Sigmoid colon (tissue), 7 donors: ENCODE data around the gene TERB2. TPM values are rescaled to one million over a fixed set of nuclear protein-coding genes. Genes with fewer than 3 reads are reported as not detected.
"Not testable (repeated sequence)": the region's sequence is repeated elsewhere in the genome, so short reads cannot be mapped to it uniquely, and the experiment has no call there.

Experiments
- DNase-seq: peaks from one replicate; pipeline ENCODE4 v3.0.0-alpha.2; 2019
- H3K27ac ChIP-seq, 4 donors: fragments of 200-600 bp; sonication (generic); one replicate each; pipeline ENCODE4 v1.5.1; 2016 to 2019; ENCODE audit warnings: mild to moderate bottlenecking in 1 of 4
- H3K27me3 ChIP-seq, 3 donors: fragments of 200-600 bp; sonication (generic); one replicate each; pipeline ENCODE4 v1.5.1; 2019; ENCODE audit warnings: mild to moderate bottlenecking in 1 of 3
- H3K36me3 ChIP-seq, 4 donors: fragments of 200-600 bp; sonication (generic); one replicate each; pipeline ENCODE4 v1.5.1; 2016 to 2019
- H3K4me1 ChIP-seq, 4 donors: fragments of 200-600 bp; sonication (generic); one replicate each; pipeline ENCODE4 v1.5.1; 2017 to 2019
- H3K4me3 ChIP-seq, 4 donors: fragments of 200-600 bp; sonication (generic); one replicate each; pipeline ENCODE4 v1.5.1; 2017 to 2019; ENCODE audit warnings: mild to moderate bottlenecking in 2 of 4, moderate library complexity in 1 of 4
- H3K9me3 ChIP-seq, 4 donors: fragments of 200-600 bp in 3 of 4; sonication (generic) in 3 of 4; one replicate each; pipeline versions ENCODE4 v1.5.1 to v1.6.1; 2013 to 2019
- CTCF ChIP-seq, 4 experiments: fragments of 450-650 bp in 3 of 4; fragments of 200-600 bp in 1 of 4; IDR thresholded peaks; one replicate each; pipeline ENCODE4 v1.5.1; 2016 to 2019; ENCODE audit warnings: antibody characterized with exemption in 4 of 4, mild to moderate bottlenecking in 3 of 4, moderate library complexity in 2 of 4
- EP300 ChIP-seq, 4 donors: sonication (generic); formaldehyde crosslinking; IDR thresholded peaks; one replicate each; pipeline ENCODE4 v1.6.1; 2017; ENCODE audit warnings: antibody characterized with exemption in 4 of 4
- POLR2A ChIP-seq, 2 donors: fragments of 450-650 bp; IDR thresholded peaks; one replicate each; pipeline ENCODE4 v1.6.1; 2016; ENCODE audit warnings: antibody characterized with exemption in 2 of 2, mild to moderate bottlenecking in 2 of 2, moderate library complexity in 2 of 2
- POLR2AphosphoS5 ChIP-seq, 4 donors: sonication (generic); formaldehyde crosslinking; IDR thresholded peaks; one replicate each; pipeline ENCODE4 v1.6.1; 2017; ENCODE audit warnings: antibody characterized with exemption in 4 of 4
- WGBS, 2 donors: extraction: QIAGEN DNeasy Blood & Tissue Kit; methylation state at CpG; one replicate each; pipeline ENCODE4 v1.1.7; 2013; 5-methylcytosine and 5-hydroxymethylcytosine counted together
- intact Hi-C: fragments of 100-400 bp; cut with DNase I; formaldehyde crosslinking; loops from one replicate; pipeline ENCODE4 v1.15.1; 2023
- polyA plus RNA-seq, 3 donors: library from polyadenylated mRNA; stranded (reverse); fragments of 200-250 nt; gene quantifications; one replicate each; pipeline ENCODE4 v1.2.3, GENCODE V29; 2013
- total RNA-seq, 4 donors: library from RNA; depleted of rRNA; stranded (reverse); fragments of >200 nt; gene quantifications; one replicate each; pipeline ENCODE4 v1.1.0, GENCODE V29; 2016
- donor health status: healthy with polysubstance abuse.
- donor health status: Bipolar disorder and iron deficiency.
- donor health status: healthy.

Gene TERB2
- total and polyA plus RNA-seq, 7 donors, result not detected

GRCh38 chr15:45021348-45021747, 64.9 kb downstream of the TERB2 start:
- intact Hi-C loops, result no loop called here
- TF ChIP-seq POLR2AphosphoS5 (IDR thresholded peaks at IDR 0.05), result no peak
- TF ChIP-seq CTCF (IDR thresholded peaks at IDR 0.05), result no peak
- no peak for TF ChIP-seq EP300 (IDR thresholded peaks at IDR 0.05)
- TF ChIP-seq POLR2A (IDR thresholded peaks at IDR 0.05), result no peak
- peaks cover 0 to 17% (median 13%) of the 10 kb centered on the region in 4 donors for H3K4me1 ChIP-seq
- no peaks in the 10 kb centered on the region for H3K9me3 ChIP-seq
- 91% methylated on average over 6 of the region's 6 CpGs for WGBS, 2 donors
- H3K27me3 ChIP-seq, result no peaks in the 10 kb centered on the region
- H3K27ac ChIP-seq, result no peak overlapping the region
- H3K4me3 ChIP-seq, result no peak overlapping the region
- DNase-seq, result no peak
- H3K36me3 ChIP-seq, result no peaks in the 10 kb centered on the region

- Histone ChIP-seq H3K9me3 (no peaks in the 10 kb centered on the region), H3K4me1 (peaks cover 0 to 17% (median 13%) of the 10 kb centered on the region in 4 donors), H3K27ac (peak within 1 kb of the TSS; percentile 73 to 77 (median 75)), H3K4me3 (peak within 1 kb of the TSS; percentile 58 to 75 (median 65)), H3K36me3 (no peaks in the 10 kb centered on the region), H3K27me3 (no peaks in the 10 kb centered on the region)
- intact Hi-C loops, result loop anchor here (2.0 kb wide), 1 partner anchor 360 kb away; the partner anchor contains the start of gene SPG11
- peak; percentile 94 for DNase-seq
- TF ChIP-seq EP300 (IDR thresholded peaks at IDR 0.05), result no peak
- peak in 3 of 4 donors; percentile 44 to 59 (median 53) for TF ChIP-seq POLR2AphosphoS5 (IDR thresholded peaks at IDR 0.05)
- TF ChIP-seq CTCF (IDR thresholded peaks at IDR 0.05), result no peak
- no peak for TF ChIP-seq POLR2A (IDR thresholded peaks at IDR 0.05)
- 1% methylated on average over 48 of the region's 48 CpGs for WGBS, 2 donors
Measured at GRCh38 chr15:45022871-45023658, 66.6 kb downstream of the TERB2 start, which contains the start of gene SORD. Gene SORD (plus strand): TSS chr15:45023195. CDS start chr15:45023284, 89 bp downstream.

- TF ChIP-seq POLR2AphosphoS5 (IDR thresholded peaks at IDR 0.05), result no peak
- Histone ChIP-seq H3K4me3 (peak overlapping the region; percentile 58 to 75 (median 65)), H3K27me3 (no peaks in the 10 kb centered on the region), H3K4me1 (peaks cover 0 to 17% (median 13%) of the 10 kb centered on the region in 4 donors), H3K27ac (peak overlapping the region; percentile 73 to 77 (median 75)), H3K9me3 (no peaks in the 10 kb centered on the region), H3K36me3 (no peaks in the 10 kb centered on the region)
- whole genome bisulfite sequencing, 2 donors, result 24 to 30% methylated on average over 4 of the region's 4 CpGs
- no peak for DNase-seq
- intact Hi-C loops, result loop anchor here (2.0 kb wide), 1 partner anchor 361 kb away; the partner anchor contains the start of gene SPG11
Measured at GRCh38 chr15:45023659-45024225, 67.3 kb downstream of the TERB2 start.

- H3K9me3 ChIP-seq, intact Hi-C loops, H3K36me3 ChIP-seq, H3K4me3 ChIP-seq, H3K27me3 ChIP-seq, H3K27ac ChIP-seq, DNase-seq: not testable (repeated sequence)
- 56 to 72% methylated on average over 3 of the region's 3 CpGs for WGBS, 2 donors
- peaks cover 0 to 17% (median 13%) of the 10 kb centered on the region in 4 donors for H3K4me1 ChIP-seq
Measured at GRCh38 chr15:45024649-45025048, 68.2 kb downstream of the TERB2 start.

- 96 to 97% methylated on average over 3 of the region's 3 CpGs for WGBS, 2 donors
Measured at GRCh38 chr15:45025627-45026026, 69.1 kb downstream of the TERB2 start.

GRCh38 chr15:45026651-45027190, 70.2 kb downstream of the TERB2 start:
- H3K27ac ChIP-seq, result no peak overlapping the region
- no peaks in the 10 kb centered on the region for H3K27me3 ChIP-seq
- H3K36me3 ChIP-seq, result no peaks in the 10 kb centered on the region
- no peaks in the 10 kb centered on the region for H3K9me3 ChIP-seq
- 89 to 90% methylated on average over 5 of the region's 5 CpGs for whole genome bisulfite sequencing, 2 donors
- H3K4me1 ChIP-seq, result peaks cover 0 to 17% (median 13%) of the 10 kb centered on the region in 4 donors
- intact Hi-C loops, result no loop called here
- TF ChIP-seq CTCF (IDR thresholded peaks at IDR 0.05) (no peak), POLR2A (IDR thresholded peaks at IDR 0.05) (no peak)
- no peak for DNase-seq
- no peak overlapping the region for H3K4me3 ChIP-seq

More at GRCh38 chr15:45025627-45026026, 69.1 kb downstream of the TERB2 start:
- H3K27ac ChIP-seq, H3K27me3 ChIP-seq, H3K36me3 ChIP-seq, intact Hi-C loops, H3K4me3 ChIP-seq, DNase-seq, H3K9me3 ChIP-seq: not testable (repeated sequence)
- peaks cover 0 to 17% (median 13%) of the 10 kb centered on the region in 4 donors for H3K4me1 ChIP-seq
